ENCODE measurements around the gene TK2. TPM values are rescaled to one million over a fixed set of nuclear protein-coding genes. Genes with fewer than 3 reads are reported as not detected.

Gene TK2
- total and polyA plus RNA-seq, 9 of the 15 experiments (the other 6 are each of a cell fraction or from before 2014, with no cell fraction given), result 1.1 to 10.2 (median 5.3) TPM

DNA sequence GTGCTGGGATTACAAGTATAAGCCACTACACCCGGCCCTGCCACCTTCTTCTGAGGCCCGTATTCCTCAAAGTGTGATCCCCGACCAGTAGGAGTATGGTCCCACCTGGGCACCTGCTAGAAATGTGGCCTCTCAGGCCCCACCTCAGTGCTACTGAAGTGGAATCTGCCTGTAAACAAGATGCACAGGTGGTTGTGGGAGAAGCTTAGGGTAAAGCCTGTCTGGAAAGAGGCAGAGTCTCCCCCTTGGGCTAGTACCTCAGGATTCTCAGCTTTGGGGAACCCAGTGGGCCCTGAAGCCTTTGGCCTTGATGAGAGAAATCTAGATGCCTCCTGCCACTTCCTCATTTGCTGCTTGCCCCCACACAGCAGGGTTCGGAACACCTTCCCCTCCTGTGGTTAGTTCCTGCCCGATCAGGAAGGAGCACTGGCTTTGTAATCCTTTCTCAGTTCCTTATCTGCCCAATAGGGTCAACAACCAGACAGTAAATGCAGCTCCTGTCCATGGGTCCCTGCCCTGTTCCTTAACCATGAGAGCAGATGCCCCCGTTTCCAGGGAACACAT is 25.2 kb downstream of the TK2 start (continued):
- TF ChIP-seq, protein P1, sequence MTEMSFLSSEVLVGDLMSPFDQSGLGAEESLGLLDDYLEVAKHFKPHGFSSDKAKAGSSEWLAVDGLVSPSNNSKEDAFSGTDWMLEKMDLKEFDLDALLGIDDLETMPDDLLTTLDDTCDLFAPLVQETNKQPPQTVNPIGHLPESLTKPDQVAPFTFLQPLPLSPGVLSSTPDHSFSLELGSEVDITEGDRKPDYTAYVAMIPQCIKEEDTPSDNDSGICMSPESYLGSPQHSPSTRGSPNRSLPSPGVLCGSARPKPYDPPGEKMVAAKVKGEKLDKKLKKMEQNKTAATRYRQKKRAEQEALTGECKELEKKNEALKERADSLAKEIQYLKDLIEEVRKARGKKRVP (CRISPR knock-in tag; IDR thresholded peaks at IDR 0.05), result no peak
- TF ChIP-seq ZNF263 (CRISPR knock-in tag; IDR thresholded peaks at IDR 0.05; ENCODE audit: borderline replicate concordance), result peak; percentile 89
- no peak for TF ChIP-seq NR4A1 (CRISPR knock-in tag; IDR thresholded peaks at IDR 0.05)
- TF ChIP-seq NR4A1 (tag; IDR thresholded peaks at IDR 0.05), result no peak
- TF ChIP-seq MYNN (IDR thresholded peaks at IDR 0.05), result peak; percentile 88; the same call in 1 of the 2 replicates
- TF ChIP-seq MYNN (CRISPR knock-in tag; IDR thresholded peaks at IDR 0.05), result no peak
- TF ChIP-seq EP300 (IDR thresholded peaks at IDR 0.05; ENCODE audit: low read length), result peak; percentile 54

DNA sequence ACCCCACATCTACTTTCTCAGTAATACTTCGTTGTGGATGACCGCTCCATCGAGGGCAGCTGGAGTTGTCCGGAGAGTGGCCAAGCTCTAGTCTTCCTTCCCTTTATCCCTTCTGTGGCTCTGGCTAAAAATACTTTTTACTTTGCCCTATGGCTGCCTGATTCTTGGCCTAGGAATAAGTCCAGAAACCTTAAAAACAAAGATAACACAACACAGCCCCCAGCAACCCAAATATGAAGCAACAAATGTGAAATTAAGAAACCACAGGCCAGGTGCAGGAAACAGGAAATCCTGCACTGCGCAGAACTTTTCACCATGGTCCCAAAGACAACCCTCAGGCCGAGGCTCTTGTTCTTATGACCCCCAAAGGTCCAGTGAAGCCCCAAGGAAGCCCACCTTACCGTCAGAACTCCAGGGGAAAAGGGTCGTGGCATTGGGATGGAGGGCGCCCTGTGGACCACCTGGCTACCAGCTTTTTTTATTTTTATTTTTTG is 26.0 kb downstream of the TK2 start:
- no peak overlapping the region for H3K4me2 ChIP-seq (ENCODE audit: insufficient read depth, low read length)
- H3K36me3 ChIP-seq (ENCODE audit: control insufficient read depth, insufficient read depth, low read length), result peaks cover 4% of the 10 kb centered on the region; the same call in 1 of the 3 replicates
- H4K20me1 ChIP-seq (replicated peaks; ENCODE audit: control insufficient read depth, insufficient read depth, low read length), result no peaks in the 10 kb centered on the region
- FAIRE-seq (no peak), DNase-seq (ENCODE audit: extremely low read depth in 1 of 4, low spot score in 3 of 4) (no peak), ATAC-seq (no peak)
- CTCF ChIA-PET (ENCODE audit: low intra/inter-chr PET ratio), result no interaction called here
- no TSS peak for BruUV-seq (replicated peaks)
- no peaks in the 10 kb centered on the region for H3K9me1 ChIP-seq (ENCODE audit: control insufficient read depth, insufficient read depth, low read length)
- H2AFZ ChIP-seq (ENCODE audit: low read depth, low read length), result no peak overlapping the region
- no peak overlapping the region for H3K27ac ChIP-seq (ENCODE audit: extremely low read depth, low read depth, low read length)
- POLR2A ChIA-PET, result interaction anchor here (1.0 to 1.2 kb wide), 2 partner anchors 12 to 14 kb away, joined by 3 to 5 read pairs; no protein-coding TSS in a partner anchor
- peaks cover 15 to 39% of the 10 kb centered on the region in 2 experiments; a peak in 4 of 5 replicates for H3K4me1 ChIP-seq (replicated peaks in 1 of 2; ENCODE audit: control insufficient read depth in 2 of 2, insufficient read depth in 2 of 2, low read length in 2 of 2)
- H3K4me3 ChIP-seq, result no peak overlapping the region
- intact Hi-C loops (cut with micrococcal nuclease) (no loop called here), in situ Hi-C loops (cut with MboI) (no loop called here)
- H3K9ac ChIP-seq (ENCODE audit: insufficient read depth in 1 of 2, low read depth in 2 of 2, low read length in 2 of 2), result peak overlapping the region in 1 of 2 experiments; percentile 31; a peak in 1 of 4 replicates
- no peaks in the 10 kb centered on the region for H3K27me3 ChIP-seq (ENCODE audit: control insufficient read depth in 2 of 2, insufficient read depth in 2 of 2, low read length in 2 of 2)
- WGBS (ENCODE audit: insufficient coverage, low coverage, missing lambda C conversion rate), result 81% methylated on average over 9 of the region's 9 CpGs
- no peaks in the 10 kb centered on the region for H3K79me2 ChIP-seq (ENCODE audit: control insufficient read depth, insufficient read depth, low read length)
- no peaks in the 10 kb centered on the region for H3K9me3 ChIP-seq (replicated peaks; ENCODE audit: control insufficient read depth, insufficient read depth, low read depth, low read length)
- no peak for TF ChIP-seq POLR3A (IDR thresholded peaks at IDR 0.05; ENCODE audit: borderline replicate concordance, extremely low read depth, insufficient read depth, insufficient read length)
- no peak for TF ChIP-seq CBX3 (IDR thresholded peaks at IDR 0.05; ENCODE audit: borderline replicate concordance in 1 of 2, low read length in 2 of 2)
- TF ChIP-seq DMBX1 (CRISPR knock-in tag; IDR thresholded peaks at IDR 0.05; ENCODE audit: borderline replicate concordance), result peak; percentile 37; the same call in 1 of the 2 replicates
- TF ChIP-seq, protein P2, sequence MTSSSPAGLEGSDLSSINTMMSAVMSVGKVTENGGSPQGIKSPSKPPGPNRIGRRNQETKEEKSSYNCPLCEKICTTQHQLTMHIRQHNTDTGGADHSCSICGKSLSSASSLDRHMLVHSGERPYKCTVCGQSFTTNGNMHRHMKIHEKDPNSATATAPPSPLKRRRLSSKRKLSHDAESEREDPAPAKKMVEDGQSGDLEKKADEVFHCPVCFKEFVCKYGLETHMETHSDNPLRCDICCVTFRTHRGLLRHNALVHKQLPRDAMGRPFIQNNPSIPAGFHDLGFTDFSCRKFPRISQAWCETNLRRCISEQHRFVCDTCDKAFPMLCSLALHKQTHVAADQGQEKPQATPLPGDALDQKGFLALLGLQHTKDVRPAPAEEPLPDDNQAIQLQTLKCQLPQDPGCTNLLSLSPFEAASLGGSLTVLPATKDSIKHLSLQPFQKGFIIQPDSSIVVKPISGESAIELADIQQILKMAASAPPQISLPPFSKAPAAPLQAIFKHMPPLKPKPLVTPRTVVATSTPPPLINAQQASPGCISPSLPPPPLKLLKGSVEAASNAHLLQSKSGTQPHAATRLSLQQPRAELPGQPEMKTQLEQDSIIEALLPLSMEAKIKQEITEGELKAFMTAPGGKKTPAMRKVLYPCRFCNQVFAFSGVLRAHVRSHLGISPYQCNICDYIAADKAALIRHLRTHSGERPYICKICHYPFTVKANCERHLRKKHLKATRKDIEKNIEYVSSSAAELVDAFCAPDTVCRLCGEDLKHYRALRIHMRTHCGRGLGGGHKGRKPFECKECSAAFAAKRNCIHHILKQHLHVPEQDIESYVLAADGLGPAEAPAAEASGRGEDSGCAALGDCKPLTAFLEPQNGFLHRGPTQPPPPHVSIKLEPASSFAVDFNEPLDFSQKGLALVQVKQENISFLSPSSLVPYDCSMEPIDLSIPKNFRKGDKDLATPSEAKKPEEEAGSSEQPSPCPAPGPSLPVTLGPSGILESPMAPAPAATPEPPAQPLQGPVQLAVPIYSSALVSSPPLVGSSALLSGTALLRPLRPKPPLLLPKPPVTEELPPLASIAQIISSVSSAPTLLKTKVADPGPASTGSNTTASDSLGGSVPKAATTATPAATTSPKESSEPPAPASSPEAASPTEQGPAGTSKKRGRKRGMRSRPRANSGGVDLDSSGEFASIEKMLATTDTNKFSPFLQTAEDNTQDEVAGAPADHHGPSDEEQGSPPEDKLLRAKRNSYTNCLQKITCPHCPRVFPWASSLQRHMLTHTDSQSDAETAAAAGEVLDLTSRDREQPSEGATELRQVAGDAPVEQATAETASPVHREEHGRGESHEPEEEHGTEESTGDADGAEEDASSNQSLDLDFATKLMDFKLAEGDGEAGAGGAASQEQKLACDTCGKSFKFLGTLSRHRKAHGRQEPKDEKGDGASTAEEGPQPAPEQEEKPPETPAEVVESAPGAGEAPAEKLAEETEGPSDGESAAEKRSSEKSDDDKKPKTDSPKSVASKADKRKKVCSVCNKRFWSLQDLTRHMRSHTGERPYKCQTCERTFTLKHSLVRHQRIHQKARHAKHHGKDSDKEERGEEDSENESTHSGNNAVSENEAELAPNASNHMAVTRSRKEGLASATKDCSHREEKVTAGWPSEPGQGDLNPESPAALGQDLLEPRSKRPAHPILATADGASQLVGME (CRISPR knock-in tag; IDR thresholded peaks at IDR 0.05), result no peak
- 0 out of 2 replicates have a peak, but pooled peaks have one; percentile 35 for TF ChIP-seq ZNF175 (CRISPR knock-in tag; IDR thresholded peaks at IDR 0.05; ENCODE audit: low read depth)
- peak; percentile 56 for TF ChIP-seq GABPA (tag; conservative IDR thresholded peaks at IDR 0.05; ENCODE audit: low read depth)
- 0 out of 2 replicates have a peak, but pooled peaks have one; percentile 18 for TF ChIP-seq FOXK1 (CRISPR knock-in tag; IDR thresholded peaks at IDR 0.05; ENCODE audit: borderline replicate concordance)
